Kidney (tissue), 22 donors: ENCODE measurements around the gene MAGEA2. TPM values are rescaled to one million over a fixed set of nuclear protein-coding genes. Genes with fewer than 3 reads are reported as not detected.
"Not testable (repeated sequence)": the region's sequence is repeated elsewhere in the genome, so short reads cannot be mapped to it uniquely, and the experiment has no call there.

Source experiments
- DNase-seq, 5 donors: peaks; one replicate each; pipeline ENCODE4 v3.0.0-alpha.2; 2013 to 2020
- FAIRE-seq: peaks from 2 replicates; lab custom pipeline; 2012; peaks lifted over from hg19 to GRCh38; lab: Jason Lieb, UNC
- H3K27ac ChIP-seq, 2 donors: one replicate each; pipeline ENCODE4 v1.7.0; 2013; ENCODE audit warnings: low read depth in 2 of 2, low read length in 2 of 2, inconsistent platforms in 1 of 2
- H3K27me3 ChIP-seq: one replicate; pipeline ENCODE4 v1.7.1; 2013; ENCODE audit warnings: low read length, inconsistent platforms; ENCODE audit not compliant: control insufficient read depth, insufficient read depth
- H3K36me3 ChIP-seq, 3 donors: one replicate each; pipeline versions ENCODE4 v1.7.0 to v1.7.1; 2013; ENCODE audit warnings: low read length in 3 of 3, control low read depth in 1 of 3, inconsistent platforms in 1 of 3; ENCODE audit not compliant: insufficient read depth in 3 of 3, control insufficient read depth in 2 of 3
- H3K4me1 ChIP-seq, 3 donors: one replicate each; pipeline versions ENCODE4 v1.7.0 to v1.7.1; 2013; ENCODE audit warnings: low read length in 3 of 3, inconsistent platforms in 1 of 3, low read depth in 1 of 3; ENCODE audit not compliant: control insufficient read depth in 2 of 3, insufficient read depth in 2 of 3
- H3K4me3 ChIP-seq, 3 donors: one replicate each; pipeline versions ENCODE4 v1.7.0 to v1.8.1; 2013; ENCODE audit warnings: low read length in 3 of 3, control low read depth in 1 of 3, inconsistent platforms in 1 of 3
- H3K9ac ChIP-seq, 3 donors: one replicate each; pipeline versions ENCODE4 v1.7.0 to v1.7.1; 2013; ENCODE audit warnings: low read length in 3 of 3, control low read depth in 1 of 3, inconsistent platforms in 1 of 3
- H3K9me3 ChIP-seq, 3 donors: one replicate each; pipeline versions ENCODE4 v1.7.0 to v1.7.1; 2013; ENCODE audit warnings: low read length in 3 of 3, control low read depth in 1 of 3, inconsistent platforms in 1 of 3; ENCODE audit not compliant: control insufficient read depth in 2 of 3, insufficient read depth in 1 of 3
- intact Hi-C: fragments of 100-400 bp; cut with DNase I; formaldehyde crosslinking; loops from one replicate; pipeline ENCODE4 v1.11.1; 2022
- long read RNA-seq, 10 donors: library from polyadenylated mRNA in 1 of 10; unstranded in 1 of 10; transcript quantifications; one replicate each; pipeline ENCODE4 v2.0.0 and lab custom pipeline, GENCODE V29; 2021 to 2026
- polyA plus RNA-seq: library from polyadenylated mRNA; stranded (reverse); fragments of 350-450 nt; fragmentation: Illumina TruSeq; extraction: RNeasy Lipid Tissue Mini Kit (QIAGEN cat#74804); gene quantifications from one replicate; pipeline ENCODE4 v1.2.3, GENCODE V29; 2014; ENCODE audit warnings: low read depth, low replicate concordance; ENCODE audit not compliant: insufficient read depth
- total RNA-seq: library from RNA; stranded (reverse); fragmentation: NEBNext Ultra II Directional; extraction: Animal tissue kit (Norgen Biotek cat#: 25700); gene quantifications from one replicate; pipeline ENCODE4 v1.2.1, GENCODE V29; 2021
- TF ChIP-seq, protein P1 (sequence below): IDR thresholded peaks from 3 replicates; pipeline ENCODE4 v1.5.1; 2012; ENCODE audit warnings: mild to moderate bottlenecking, moderate library complexity, borderline replicate concordance; ENCODE audit not compliant: insufficient read depth; ENCODE audit errors: extremely low read depth
- donor health status: control.
- donor health status: control.
- donor health status: control.
- donor health status: control.
- donor health status: control.
- donor health status: DM: yes; HTN: yes; CAD: no.
- donor health status: Normal renal cell carcinoma (clear cell type).

Gene MAGEA2, protein sequence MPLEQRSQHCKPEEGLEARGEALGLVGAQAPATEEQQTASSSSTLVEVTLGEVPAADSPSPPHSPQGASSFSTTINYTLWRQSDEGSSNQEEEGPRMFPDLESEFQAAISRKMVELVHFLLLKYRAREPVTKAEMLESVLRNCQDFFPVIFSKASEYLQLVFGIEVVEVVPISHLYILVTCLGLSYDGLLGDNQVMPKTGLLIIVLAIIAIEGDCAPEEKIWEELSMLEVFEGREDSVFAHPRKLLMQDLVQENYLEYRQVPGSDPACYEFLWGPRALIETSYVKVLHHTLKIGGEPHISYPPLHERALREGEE
- not detected for total RNA-seq
- not detected for polyA plus RNA-seq
- long read RNA-seq, donor 1, result 0 reads
- long read RNA-seq, donor 2, result 0 reads
- long read RNA-seq, donor 3, result 0 reads
- long read RNA-seq, donor 4, result 0 reads
- long read RNA-seq, donor 5, result 0 reads
- long read RNA-seq, donor 6, result 0 reads
- long read RNA-seq, donor 7, result 0 reads
- long read RNA-seq, donor 8, result 0 reads
- long read RNA-seq, donor 9, result 0 reads
- long read RNA-seq, donor 10, result 0 reads

DNA sequence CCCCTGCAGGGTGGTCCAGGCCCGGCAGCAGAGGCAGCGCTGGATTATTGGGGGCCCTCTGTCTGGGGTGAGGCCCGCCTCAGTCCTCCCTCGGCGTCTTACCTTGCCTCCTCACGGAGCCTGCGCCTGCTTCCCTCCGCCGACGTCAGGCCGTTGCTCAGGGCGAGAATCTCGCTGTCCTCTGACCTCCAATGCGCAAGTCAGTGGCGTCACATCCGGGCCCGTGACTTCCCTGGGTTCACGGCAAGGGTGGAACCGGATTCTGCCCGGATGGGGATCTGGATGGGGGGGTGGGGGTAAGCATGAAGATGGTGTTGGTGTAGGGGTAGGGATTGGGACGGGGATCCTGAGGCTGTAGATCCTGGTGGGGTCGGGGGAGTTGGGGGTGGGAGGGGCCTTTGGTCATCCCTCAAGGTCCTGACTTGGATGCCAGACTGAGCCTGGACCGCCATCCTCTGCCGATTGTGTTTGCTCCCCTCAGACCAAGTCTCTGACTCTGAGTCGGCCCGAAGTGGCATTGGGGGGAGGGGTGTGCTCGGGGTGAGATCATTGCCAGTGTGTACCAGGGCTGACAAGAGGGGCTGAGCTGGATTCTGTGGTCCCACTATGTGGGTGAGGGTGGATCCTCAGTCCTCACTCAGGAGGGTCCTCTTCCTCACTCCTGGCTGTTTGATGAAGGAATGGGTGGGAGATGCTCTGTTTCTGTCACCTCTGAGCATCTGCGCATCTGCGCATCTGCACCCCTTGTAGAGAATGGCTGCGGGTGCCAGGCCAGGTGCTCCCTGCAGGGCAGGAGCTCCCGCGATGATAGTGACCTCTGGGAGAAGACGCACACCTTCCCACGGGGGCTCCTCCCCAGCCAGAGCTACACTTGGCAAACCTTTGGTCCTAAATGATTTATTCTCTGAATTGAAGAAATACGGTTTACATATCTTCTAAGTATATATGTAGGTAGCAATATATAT, at the start of gene MAGEA2:
Gene MAGEA2 (minus strand): TSS at position 157 of the 965 bp plus-strand sequence. CDS start 2,479 bp downstream, outside the sequence.
- intact Hi-C loops, H3K9me3 ChIP-seq, H3K27ac ChIP-seq, DNase-seq, H3K9ac ChIP-seq, H3K27me3 ChIP-seq, H3K36me3 ChIP-seq, H3K4me3 ChIP-seq, FAIRE-seq, H3K4me1 ChIP-seq: not testable (repeated sequence)

DNA sequence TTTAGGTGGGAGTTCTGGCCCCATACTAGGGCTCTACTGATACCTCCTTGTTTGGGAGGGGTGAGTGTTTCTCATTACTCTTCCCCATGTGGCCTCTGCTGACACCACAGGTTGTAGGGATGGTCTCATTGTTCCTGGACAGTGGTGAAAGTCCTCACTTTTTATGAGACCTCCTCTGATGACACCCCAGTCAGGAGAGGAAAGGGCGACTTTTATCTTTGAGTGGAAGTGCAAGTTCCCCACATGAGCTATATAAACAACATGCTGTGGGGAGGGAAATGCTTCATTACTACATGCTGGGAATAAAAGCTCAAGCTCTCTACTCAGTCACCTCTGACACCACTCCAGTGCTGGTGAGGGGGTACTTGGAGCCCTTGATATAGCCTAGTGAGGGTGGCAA, 45.3 kb upstream of the MAGEA2 start:
- FAIRE-seq, result no peak
- Histone ChIP-seq H3K36me3 (no peaks in the 10 kb centered on the region), H3K27me3 (no peaks in the 10 kb centered on the region), H3K4me3 (no peak overlapping the region), H3K9ac (no peak overlapping the region), H3K9me3 (no peaks in the 10 kb centered on the region), H3K27ac (no peak overlapping the region), H3K4me1 (no peaks in the 10 kb centered on the region)
- TF ChIP-seq, protein P1, sequence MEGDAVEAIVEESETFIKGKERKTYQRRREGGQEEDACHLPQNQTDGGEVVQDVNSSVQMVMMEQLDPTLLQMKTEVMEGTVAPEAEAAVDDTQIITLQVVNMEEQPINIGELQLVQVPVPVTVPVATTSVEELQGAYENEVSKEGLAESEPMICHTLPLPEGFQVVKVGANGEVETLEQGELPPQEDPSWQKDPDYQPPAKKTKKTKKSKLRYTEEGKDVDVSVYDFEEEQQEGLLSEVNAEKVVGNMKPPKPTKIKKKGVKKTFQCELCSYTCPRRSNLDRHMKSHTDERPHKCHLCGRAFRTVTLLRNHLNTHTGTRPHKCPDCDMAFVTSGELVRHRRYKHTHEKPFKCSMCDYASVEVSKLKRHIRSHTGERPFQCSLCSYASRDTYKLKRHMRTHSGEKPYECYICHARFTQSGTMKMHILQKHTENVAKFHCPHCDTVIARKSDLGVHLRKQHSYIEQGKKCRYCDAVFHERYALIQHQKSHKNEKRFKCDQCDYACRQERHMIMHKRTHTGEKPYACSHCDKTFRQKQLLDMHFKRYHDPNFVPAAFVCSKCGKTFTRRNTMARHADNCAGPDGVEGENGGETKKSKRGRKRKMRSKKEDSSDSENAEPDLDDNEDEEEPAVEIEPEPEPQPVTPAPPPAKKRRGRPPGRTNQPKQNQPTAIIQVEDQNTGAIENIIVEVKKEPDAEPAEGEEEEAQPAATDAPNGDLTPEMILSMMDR, result no peak
- intact Hi-C loops, result no loop called here
- no peak for DNase-seq

DNA sequence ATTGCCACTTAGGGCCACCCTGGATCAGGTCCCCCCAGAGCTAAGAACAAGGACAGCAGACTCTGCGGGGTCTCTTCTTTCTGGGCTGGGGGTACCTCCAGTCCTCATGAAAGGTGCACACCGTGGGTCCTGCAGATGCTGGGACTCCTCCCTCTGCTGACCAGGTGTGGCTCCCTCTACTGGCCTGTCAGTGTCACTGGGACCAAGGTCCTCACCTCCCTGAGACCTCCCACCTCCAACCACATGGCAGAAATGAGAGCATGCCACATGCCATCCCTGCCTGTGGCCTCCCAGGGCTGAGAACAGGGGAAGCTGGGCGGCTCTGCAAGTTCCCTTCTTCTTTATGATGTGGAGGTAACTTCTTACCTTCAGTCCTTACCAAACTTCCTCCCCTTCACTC, 33.4 kb upstream of the MAGEA2 start:
- H3K36me3 ChIP-seq, DNase-seq, H3K27ac ChIP-seq, FAIRE-seq, intact Hi-C loops, H3K27me3 ChIP-seq, H3K9ac ChIP-seq, H3K4me3 ChIP-seq, H3K9me3 ChIP-seq, H3K4me1 ChIP-seq: not testable (repeated sequence)

DNA sequence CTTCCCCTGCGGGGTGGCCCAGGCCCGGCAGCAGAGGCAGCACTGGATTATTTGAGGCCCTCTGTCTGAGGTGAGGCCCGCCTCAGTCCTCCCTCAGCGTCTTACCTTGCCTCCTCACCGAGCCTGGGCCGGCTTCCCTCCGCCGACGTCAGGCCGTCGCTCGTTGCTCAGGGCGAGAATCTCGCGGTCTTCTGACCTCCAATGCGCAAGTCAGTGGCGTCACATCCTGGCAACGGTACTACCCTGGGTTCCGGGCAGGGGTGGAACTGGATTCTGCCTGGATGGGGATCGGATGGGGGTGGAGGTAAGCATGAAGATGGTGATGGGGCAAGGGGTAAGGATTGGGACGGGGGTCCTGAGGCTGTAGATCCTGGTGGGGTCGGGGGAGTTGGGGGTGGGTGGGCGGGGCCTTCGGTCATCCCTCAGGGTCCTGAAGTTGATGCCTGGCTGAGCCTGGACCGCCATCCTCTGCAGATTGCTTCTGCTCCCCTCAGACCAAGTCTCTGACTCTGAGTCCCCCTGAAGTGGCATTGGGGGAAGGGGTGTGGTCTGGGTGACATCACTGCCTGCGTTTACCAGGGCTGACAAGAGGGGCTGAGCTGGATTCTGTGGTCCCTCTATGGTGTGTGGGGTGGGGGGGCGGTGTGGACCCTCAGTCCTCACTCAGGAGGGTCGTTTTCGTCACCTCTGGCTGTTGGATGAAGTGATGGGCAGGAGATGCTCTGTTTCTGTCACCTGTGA, 16.1 kb upstream of the MAGEA2 start, which contains the start of gene MAGEA6:
Gene MAGEA6 (minus strand): TSS at position 141 of the 741 bp plus-strand sequence. CDS start 2,039 bp downstream, outside the sequence.
- H3K27me3 ChIP-seq, H3K27ac ChIP-seq, H3K36me3 ChIP-seq: not testable (repeated sequence)

DNA sequence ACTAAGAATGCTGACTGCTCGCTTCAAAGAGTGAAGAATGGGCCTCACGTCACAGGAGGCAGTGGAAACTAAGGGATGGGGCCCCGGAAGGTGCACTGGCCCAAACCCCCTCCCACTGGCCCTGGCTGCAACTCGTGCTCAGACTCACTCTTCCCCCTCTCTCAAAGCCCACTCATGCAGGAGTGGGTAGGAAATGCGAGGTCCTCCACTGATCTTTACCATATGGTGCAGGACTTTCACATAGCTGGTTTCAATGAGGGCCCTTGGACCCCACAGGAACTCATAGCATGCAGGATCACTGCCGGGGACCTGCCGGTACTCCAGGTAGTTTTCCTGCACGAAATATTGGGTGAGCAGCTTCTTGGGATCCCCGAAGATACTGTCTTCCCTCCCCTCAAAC, 12.9 kb upstream of the MAGEA2 start:
- FAIRE-seq, H3K9ac ChIP-seq, H3K4me3 ChIP-seq, H3K4me1 ChIP-seq, H3K27me3 ChIP-seq, H3K9me3 ChIP-seq, H3K36me3 ChIP-seq, H3K27ac ChIP-seq, intact Hi-C loops: not testable (repeated sequence)
- DNase-seq, result peak in 1 of 5 donors; percentile 27

More for the DNA sequence above, 16.1 kb upstream of the MAGEA2 start, which contains the start of gene MAGEA6:
- H3K9ac ChIP-seq, FAIRE-seq, intact Hi-C loops, H3K9me3 ChIP-seq, H3K4me3 ChIP-seq, H3K4me1 ChIP-seq, DNase-seq: not testable (repeated sequence)

DNA sequence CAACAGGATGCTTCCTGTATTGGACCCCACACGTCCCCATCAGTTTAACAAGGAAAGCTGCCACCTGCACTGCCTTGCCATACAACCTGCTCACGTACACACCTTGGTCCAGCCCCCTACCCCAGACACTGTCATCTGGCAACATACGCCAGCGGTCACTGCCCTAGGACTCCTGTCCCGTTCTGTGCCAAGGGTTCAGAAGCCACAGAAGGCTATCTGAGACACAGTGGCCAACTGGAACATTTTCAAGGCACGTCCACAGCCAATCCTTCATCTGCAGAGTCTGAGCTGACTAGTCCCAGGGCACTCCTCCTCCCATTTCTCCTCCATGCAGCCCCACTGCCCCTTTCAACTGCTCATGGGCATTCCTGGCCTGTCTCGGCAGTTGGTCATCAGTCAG, 7.9 kb upstream of the MAGEA2 start:
- H3K36me3 ChIP-seq, FAIRE-seq, H3K4me3 ChIP-seq, H3K27ac ChIP-seq, H3K4me1 ChIP-seq, H3K27me3 ChIP-seq, H3K9ac ChIP-seq, DNase-seq, H3K9me3 ChIP-seq, intact Hi-C loops: not testable (repeated sequence)
